CD4-positive, alpha-beta T cell treated with Interleukin-6 at 100 ng/mL for 8 hours (primary cell): Measurements from ENCODE around the gene FNBP1L.

Experiments
- DNase-seq: peaks from one replicate; pipeline ENCODE4 v3.0.0-alpha.2; 2020; ENCODE audit warnings: mixed read lengths, low spot score

Gene FNBP1L

GRCh38 chr1:93489756-93490155 is 41.8 kb downstream of the FNBP1L start:
- no peak for DNase-seq

GRCh38 chr1:93490357-93490756 is 42.4 kb downstream of the FNBP1L start:
- DNase-seq: no peak

- DNase-seq: no peak
Observed at GRCh38 chr1:93495911-93496310, 48.0 kb downstream of the FNBP1L start.

GRCh38 chr1:93496520-93496919 is 48.6 kb downstream of the FNBP1L start:
- DNase-seq: no peak

GRCh38 chr1:93499075-93499474 is 51.2 kb downstream of the FNBP1L start:
- no peak for DNase-seq

GRCh38 chr1:93499533-93499932 is 51.6 kb downstream of the FNBP1L start:
- no peak for DNase-seq

- no peak for DNase-seq
Observed at GRCh38 chr1:93500275-93500674, 52.4 kb downstream of the FNBP1L start.

GRCh38 chr1:93501399-93501798 is 53.5 kb downstream of the FNBP1L start:
- DNase-seq: no peak

GRCh38 chr1:93501829-93502369 is 54.0 kb downstream of the FNBP1L start:
- no peak for DNase-seq

GRCh38 chr1:93502571-93502970 is 54.7 kb downstream of the FNBP1L start:
- DNase-seq: no peak

GRCh38 chr1:93503163-93503562 is 55.2 kb downstream of the FNBP1L start:
- no peak for DNase-seq

GRCh38 chr1:93503816-93504215 is 55.9 kb downstream of the FNBP1L start:
- DNase-seq: no peak

GRCh38 chr1:93504247-93505033 is 56.5 kb downstream of the FNBP1L start:
- no peak for DNase-seq

GRCh38 chr1:93506126-93506525 is 58.2 kb downstream of the FNBP1L start:
- no peak for DNase-seq

- DNase-seq: no peak
Observed at GRCh38 chr1:93516164-93516563, 68.2 kb downstream of the FNBP1L start.

GRCh38 chr1:93518516-93518915 is 70.6 kb downstream of the FNBP1L start:
- no peak for DNase-seq

GRCh38 chr1:93519199-93519829 is 71.4 kb downstream of the FNBP1L start:
- no peak for DNase-seq

GRCh38 chr1:93521618-93522017 is 73.7 kb downstream of the FNBP1L start:
- DNase-seq: no peak

GRCh38 chr1:93522721-93523120 is 74.8 kb downstream of the FNBP1L start:
- no peak for DNase-seq

GRCh38 chr1:93525431-93525830 is 77.5 kb downstream of the FNBP1L start:
- DNase-seq: no peak

- no peak for DNase-seq
Observed at GRCh38 chr1:93526431-93526830, 78.5 kb downstream of the FNBP1L start.

- no peak for DNase-seq
Observed at GRCh38 chr1:93528412-93528811, 80.5 kb downstream of the FNBP1L start.

- DNase-seq: no peak
Observed at GRCh38 chr1:93531193-93531592, 83.3 kb downstream of the FNBP1L start.
